K562 (cell line): ENCODE data around the gene SRGN.

ENCODE experiments used
- BCLAF1 ChIP-seq, 2 experiments: fragments of 450-650 bp in 1 of 2; IDR thresholded peaks; 2 replicates each; pipeline ENCODE4 v1.6.1; 2011 to 2017; ENCODE audit warnings: low read depth in 2 of 2, antibody characterized with exemption in 1 of 2, borderline replicate concordance in 1 of 2, low read length in 1 of 2, mild to moderate bottlenecking in 1 of 2, mixed read lengths in 1 of 2; ENCODE audit not compliant: control insufficient read depth in 1 of 2
- BHLHE40 ChIP-seq: IDR thresholded peaks from 2 replicates; pipeline ENCODE4 v1.6.1; 2011; ENCODE audit warnings: low read length, improper control_type of control experiment
- GTF2B ChIP-seq: IDR thresholded peaks from 2 replicates; pipeline ENCODE4 v1.6.1; 2011; ENCODE audit not compliant: insufficient read length; ENCODE audit errors: extremely low read depth
- HDGF ChIP-seq: fragments of 450-650 bp; IDR thresholded peaks from 2 replicates; pipeline ENCODE4 v1.6.1; 2016
- KLF16 ChIP-seq: IDR thresholded peaks from 2 replicates; pipeline ENCODE4 v1.6.1; 2016; ENCODE audit warnings: antibody characterized with exemption
- MEF2D ChIP-seq: conservative IDR thresholded peaks from 2 replicates; pipeline ENCODE4 v1.6.1; 2016; ENCODE audit warnings: low read depth, missing genetic modification characterization, missing compliant biosample characterization
- NRF1 ChIP-seq, 2 experiments: fragments of 450-650 bp; IDR thresholded peaks in 1 of 2; conservative IDR thresholded peaks in 1 of 2; 2 replicates each; pipeline ENCODE4 v1.6.1; 2014; ENCODE audit warnings: mild to moderate bottlenecking in 2 of 2
- PCBP2 ChIP-seq: fragments of 200-400 bp; formaldehyde crosslinking; IDR thresholded peaks from 2 replicates; pipeline ENCODE4 v1.6.1; 2018; ENCODE audit warnings: low read length, low read depth, mild to moderate bottlenecking, moderate library complexity; ENCODE audit not compliant: poor library complexity, severe bottlenecking
- PHB ChIP-seq: fragments of 250-450 bp; sonication (Bioruptor Pico); IDR thresholded peaks from 2 replicates; pipeline ENCODE4 v1.5.0; 2021
- POLR3G ChIP-seq: IDR thresholded peaks from 2 replicates; pipeline ENCODE4 v1.6.1; 2011; ENCODE audit not compliant: insufficient read length, insufficient replicate concordance; ENCODE audit errors: extremely low read depth
- ZNF354B ChIP-seq: fragments of 250-450 bp; sonication (Bioruptor Pico); IDR thresholded peaks from 2 replicates; pipeline ENCODE4 v1.4.0; 2020
- ZNF707 ChIP-seq: fragments of 250-450 bp; sonication (Bioruptor Pico); conservative IDR thresholded peaks from 2 replicates; pipeline ENCODE4 v1.8.0; 2022; ENCODE audit warnings: inconsistent platforms, mild to moderate bottlenecking, moderate library complexity
- TF ChIP-seq, protein P1 (sequence below), 3 experiments: IDR thresholded peaks in 2 of 3; conservative IDR thresholded peaks in 1 of 3; 2 replicates each; pipeline ENCODE4 v1.5.1; 2011 to 2012; ENCODE audit warnings: low read length in 3 of 3, mild to moderate bottlenecking in 3 of 3, control low read depth in 2 of 3, improper control_type of control experiment in 1 of 3, inconsistent platforms in 1 of 3, low read depth in 1 of 3, mixed read lengths in 1 of 3, moderate library complexity in 1 of 3; ENCODE audit not compliant: insufficient read depth in 2 of 3
- TF ChIP-seq, protein P2 (sequence below), 3 experiments: fragments of 200-800 bp in 1 of 3; fragments of 250-450 bp in 1 of 3; fragments of 450-650 bp in 1 of 3; sonication (Bioruptor Pico) in 1 of 3; sonication (Bioruptor generic) in 1 of 3; formaldehyde crosslinking in 1 of 3; IDR thresholded peaks; 2 replicates each; pipeline versions ENCODE4 v1.6.1 to v1.8.0; 2016 to 2022; ENCODE audit warnings: mild to moderate bottlenecking in 2 of 3, missing genetic modification characterization in 2 of 3, missing compliant biosample characterization in 1 of 3, moderate library complexity in 1 of 3

DNA sequence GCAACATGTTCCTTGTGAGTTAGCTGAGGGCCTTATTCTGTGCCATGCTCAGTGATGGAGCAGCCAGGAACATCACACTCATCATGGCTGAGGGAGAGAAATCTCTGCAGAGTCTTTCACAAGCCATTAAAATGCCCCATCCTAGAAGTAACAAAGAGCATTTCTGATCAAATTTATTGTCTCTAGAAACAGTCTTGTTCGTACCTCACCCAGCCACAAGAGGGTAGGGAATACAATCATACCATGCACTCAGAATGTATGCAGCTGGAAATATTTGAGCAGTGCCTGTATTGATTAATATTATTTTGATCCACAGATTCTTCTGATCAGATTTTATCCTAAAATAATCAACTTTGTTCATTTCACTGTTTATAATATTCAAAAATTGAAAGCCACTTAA, 53.4 kb downstream of the SRGN start:
- TF ChIP-seq KLF16 (no peak), PHB (no peak), POLR3G (no peak), ZNF354B (CRISPR knock-in tag) (no peak), ZNF707 (no peak), NRF1 (conservative IDR thresholded peaks at IDR 0.05 in 1 of 2, IDR thresholded peaks at IDR 0.05 in 1 of 2) (no peak), BCLAF1 (IDR thresholded peaks at IDR 0.05; ENCODE audit: borderline replicate concordance in 1 of 2, control insufficient read depth in 1 of 2, low read depth in 2 of 2, low read length in 1 of 2) (no peak), BHLHE40 (no peak), MEF2D (tag) (no peak), PCBP2 (no peak), HDGF (no peak), GTF2B (no peak)
- TF ChIP-seq, protein P1, sequence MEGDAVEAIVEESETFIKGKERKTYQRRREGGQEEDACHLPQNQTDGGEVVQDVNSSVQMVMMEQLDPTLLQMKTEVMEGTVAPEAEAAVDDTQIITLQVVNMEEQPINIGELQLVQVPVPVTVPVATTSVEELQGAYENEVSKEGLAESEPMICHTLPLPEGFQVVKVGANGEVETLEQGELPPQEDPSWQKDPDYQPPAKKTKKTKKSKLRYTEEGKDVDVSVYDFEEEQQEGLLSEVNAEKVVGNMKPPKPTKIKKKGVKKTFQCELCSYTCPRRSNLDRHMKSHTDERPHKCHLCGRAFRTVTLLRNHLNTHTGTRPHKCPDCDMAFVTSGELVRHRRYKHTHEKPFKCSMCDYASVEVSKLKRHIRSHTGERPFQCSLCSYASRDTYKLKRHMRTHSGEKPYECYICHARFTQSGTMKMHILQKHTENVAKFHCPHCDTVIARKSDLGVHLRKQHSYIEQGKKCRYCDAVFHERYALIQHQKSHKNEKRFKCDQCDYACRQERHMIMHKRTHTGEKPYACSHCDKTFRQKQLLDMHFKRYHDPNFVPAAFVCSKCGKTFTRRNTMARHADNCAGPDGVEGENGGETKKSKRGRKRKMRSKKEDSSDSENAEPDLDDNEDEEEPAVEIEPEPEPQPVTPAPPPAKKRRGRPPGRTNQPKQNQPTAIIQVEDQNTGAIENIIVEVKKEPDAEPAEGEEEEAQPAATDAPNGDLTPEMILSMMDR (IDR thresholded peaks at IDR 0.05 in 2 of 3, conservative IDR thresholded peaks at IDR 0.05 in 1 of 3; ENCODE audit: insufficient read depth in 2 of 3, low read depth in 1 of 3, low read length in 3 of 3), result no peak
- TF ChIP-seq, protein P2, sequence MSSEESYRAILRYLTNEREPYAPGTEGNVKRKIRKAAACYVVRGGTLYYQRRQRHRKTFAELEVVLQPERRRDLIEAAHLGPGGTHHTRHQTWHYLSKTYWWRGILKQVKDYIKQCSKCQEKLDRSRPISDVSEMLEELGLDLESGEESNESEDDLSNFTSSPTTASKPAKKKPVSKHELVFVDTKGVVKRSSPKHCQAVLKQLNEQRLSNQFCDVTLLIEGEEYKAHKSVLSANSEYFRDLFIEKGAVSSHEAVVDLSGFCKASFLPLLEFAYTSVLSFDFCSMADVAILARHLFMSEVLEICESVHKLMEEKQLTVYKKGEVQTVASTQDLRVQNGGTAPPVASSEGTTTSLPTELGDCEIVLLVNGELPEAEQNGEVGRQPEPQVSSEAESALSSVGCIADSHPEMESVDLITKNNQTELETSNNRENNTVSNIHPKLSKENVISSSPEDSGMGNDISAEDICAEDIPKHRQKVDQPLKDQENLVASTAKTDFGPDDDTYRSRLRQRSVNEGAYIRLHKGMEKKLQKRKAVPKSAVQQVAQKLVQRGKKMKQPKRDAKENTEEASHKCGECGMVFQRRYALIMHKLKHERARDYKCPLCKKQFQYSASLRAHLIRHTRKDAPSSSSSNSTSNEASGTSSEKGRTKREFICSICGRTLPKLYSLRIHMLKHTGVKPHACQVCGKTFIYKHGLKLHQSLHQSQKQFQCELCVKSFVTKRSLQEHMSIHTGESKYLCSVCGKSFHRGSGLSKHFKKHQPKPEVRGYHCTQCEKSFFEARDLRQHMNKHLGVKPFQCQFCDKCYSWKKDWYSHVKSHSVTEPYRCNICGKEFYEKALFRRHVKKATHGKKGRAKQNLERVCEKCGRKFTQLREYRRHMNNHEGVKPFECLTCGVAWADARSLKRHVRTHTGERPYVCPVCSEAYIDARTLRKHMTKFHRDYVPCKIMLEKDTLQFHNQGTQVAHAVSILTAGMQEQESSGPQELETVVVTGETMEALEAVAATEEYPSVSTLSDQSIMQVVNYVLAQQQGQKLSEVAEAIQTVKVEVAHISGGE (CRISPR knock-in tag; IDR thresholded peaks at IDR 0.05), result no peak
